ENCODE data around the gene XPNPEP2.

DNA sequence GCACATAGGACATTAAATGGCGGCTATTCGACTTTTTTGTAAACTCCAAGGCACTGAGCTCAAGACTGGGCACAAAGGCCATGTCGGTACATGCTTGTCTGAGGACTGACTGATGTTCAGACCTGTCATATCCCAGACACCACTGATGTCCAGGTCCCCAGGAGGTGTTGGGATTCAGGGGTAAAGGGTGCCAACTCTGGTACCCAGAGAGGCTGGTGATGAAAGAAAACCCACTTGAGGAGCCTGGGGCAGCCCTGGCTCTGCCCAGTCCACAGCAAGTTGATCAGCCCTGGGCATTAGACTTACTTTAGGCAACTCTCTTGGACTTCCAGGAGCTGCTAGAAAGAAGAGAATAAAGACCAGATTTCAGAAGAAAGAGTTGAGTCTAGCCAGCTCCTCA lies 59.7 kb downstream of the XPNPEP2 start:
- TF ChIP-seq, protein P1, sequence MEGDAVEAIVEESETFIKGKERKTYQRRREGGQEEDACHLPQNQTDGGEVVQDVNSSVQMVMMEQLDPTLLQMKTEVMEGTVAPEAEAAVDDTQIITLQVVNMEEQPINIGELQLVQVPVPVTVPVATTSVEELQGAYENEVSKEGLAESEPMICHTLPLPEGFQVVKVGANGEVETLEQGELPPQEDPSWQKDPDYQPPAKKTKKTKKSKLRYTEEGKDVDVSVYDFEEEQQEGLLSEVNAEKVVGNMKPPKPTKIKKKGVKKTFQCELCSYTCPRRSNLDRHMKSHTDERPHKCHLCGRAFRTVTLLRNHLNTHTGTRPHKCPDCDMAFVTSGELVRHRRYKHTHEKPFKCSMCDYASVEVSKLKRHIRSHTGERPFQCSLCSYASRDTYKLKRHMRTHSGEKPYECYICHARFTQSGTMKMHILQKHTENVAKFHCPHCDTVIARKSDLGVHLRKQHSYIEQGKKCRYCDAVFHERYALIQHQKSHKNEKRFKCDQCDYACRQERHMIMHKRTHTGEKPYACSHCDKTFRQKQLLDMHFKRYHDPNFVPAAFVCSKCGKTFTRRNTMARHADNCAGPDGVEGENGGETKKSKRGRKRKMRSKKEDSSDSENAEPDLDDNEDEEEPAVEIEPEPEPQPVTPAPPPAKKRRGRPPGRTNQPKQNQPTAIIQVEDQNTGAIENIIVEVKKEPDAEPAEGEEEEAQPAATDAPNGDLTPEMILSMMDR (IDR thresholded peaks at IDR 0.05; ENCODE audit: low read depth, low read length), result no peak
- no peak for TF ChIP-seq POLR2A (IDR thresholded peaks at IDR 0.05; ENCODE audit: extremely low read depth, insufficient read length)
- TF ChIP-seq, protein P2, sequence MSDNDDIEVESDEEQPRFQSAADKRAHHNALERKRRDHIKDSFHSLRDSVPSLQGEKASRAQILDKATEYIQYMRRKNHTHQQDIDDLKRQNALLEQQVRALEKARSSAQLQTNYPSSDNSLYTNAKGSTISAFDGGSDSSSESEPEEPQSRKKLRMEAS (IDR thresholded peaks at IDR 0.05; ENCODE audit: low read depth, low read length), result no peak
- no peak for TF ChIP-seq MYC (IDR thresholded peaks at IDR 0.05; ENCODE audit: low read depth, low read length)

Measured in NB4 (cell line).